Measurements from ENCODE around the gene PPM1M.

GRCh38 chr3:52218026-52218425 is 27.5 kb upstream of the PPM1M start:
- TF ChIP-seq CTCF (IDR thresholded peaks at IDR 0.05; ENCODE audit: low read depth, low read length), result no peak
- 0 out of 2 replicates have a peak, but pooled peaks have one; percentile 19 for TF ChIP-seq MAX (IDR thresholded peaks at IDR 0.05; ENCODE audit: low read depth, low read length)
- TF ChIP-seq POLR2A (IDR thresholded peaks at IDR 0.05; ENCODE audit: extremely low read depth, insufficient read length), result no peak
- no peak for TF ChIP-seq MYC (IDR thresholded peaks at IDR 0.05; ENCODE audit: low read depth, low read length)

Measured in NB4 (cell line).